Mucosa of stomach (tissue), 1 donor: Measurements from ENCODE around the gene LASP1.

Experiments
- H3K27me3 ChIP-seq: one replicate; pipeline ENCODE4 v1.7.0; 2013; ENCODE audit warnings: mild to moderate bottlenecking, low read length; ENCODE audit not compliant: control insufficient read depth, insufficient read depth
- H3K36me3 ChIP-seq: one replicate; pipeline ENCODE4 v1.7.0; 2013; ENCODE audit warnings: low read length; ENCODE audit not compliant: control insufficient read depth, insufficient read depth
- H3K4me1 ChIP-seq: one replicate; pipeline ENCODE4 v1.7.0; 2013; ENCODE audit warnings: mild to moderate bottlenecking, low read length; ENCODE audit not compliant: control insufficient read depth, insufficient read depth
- H3K4me3 ChIP-seq: one replicate; pipeline ENCODE4 v1.7.0; 2013; ENCODE audit warnings: low read length
- H3K9ac ChIP-seq: one replicate; pipeline ENCODE4 v1.7.0; 2013; ENCODE audit warnings: mild to moderate bottlenecking, low read length, moderate library complexity
- H3K9me3 ChIP-seq: one replicate; pipeline ENCODE4 v1.7.0; 2013; ENCODE audit warnings: mild to moderate bottlenecking, low read length, moderate library complexity; ENCODE audit not compliant: control insufficient read depth
- donor health status: Pancreatic carcinoma.

Gene LASP1, protein sequence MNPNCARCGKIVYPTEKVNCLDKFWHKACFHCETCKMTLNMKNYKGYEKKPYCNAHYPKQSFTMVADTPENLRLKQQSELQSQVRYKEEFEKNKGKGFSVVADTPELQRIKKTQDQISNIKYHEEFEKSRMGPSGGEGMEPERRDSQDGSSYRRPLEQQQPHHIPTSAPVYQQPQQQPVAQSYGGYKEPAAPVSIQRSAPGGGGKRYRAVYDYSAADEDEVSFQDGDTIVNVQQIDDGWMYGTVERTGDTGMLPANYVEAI

DNA sequence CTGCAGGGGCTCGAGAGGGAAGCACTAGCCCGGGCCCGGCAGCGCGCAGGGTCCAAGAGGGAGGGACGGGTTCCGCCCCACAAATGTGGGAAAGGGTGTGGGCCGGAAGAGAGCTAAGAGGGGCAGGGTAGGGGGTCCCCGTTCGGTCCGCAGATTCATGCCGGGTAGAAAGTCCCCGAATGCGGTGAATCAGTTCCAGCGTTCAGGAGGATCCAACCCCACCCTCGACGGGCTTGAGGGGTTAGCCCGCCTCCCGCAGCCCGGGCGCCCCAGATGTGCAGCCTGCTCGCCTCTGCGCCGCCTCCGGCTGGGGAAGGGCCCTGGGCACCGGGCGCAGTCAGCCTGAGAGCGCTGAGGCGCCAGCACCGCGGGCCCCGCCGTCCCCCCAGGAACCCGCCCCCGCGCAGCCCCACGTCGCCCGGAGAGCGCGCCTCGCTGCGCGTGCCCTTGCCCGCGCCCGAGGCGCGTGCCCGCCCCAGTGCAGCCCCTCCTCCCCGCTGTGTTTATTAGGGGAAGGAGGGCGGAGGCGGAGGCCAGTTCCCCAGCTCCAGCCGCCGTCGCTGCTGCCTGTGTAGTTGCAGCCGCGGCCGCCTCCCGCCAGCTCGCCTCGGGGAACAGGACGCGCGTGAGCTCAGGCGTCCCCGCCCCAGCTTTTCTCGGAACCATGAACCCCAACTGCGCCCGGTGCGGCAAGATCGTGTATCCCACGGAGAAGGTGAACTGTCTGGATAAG, at the start of gene LASP1:
Gene LASP1, plus strand, starts transcription at position 533 of the 733 bp plus-strand sequence. Its CDS starts 132 bp downstream, at position 665.
- H3K36me3 ChIP-seq = peaks cover 13% of the 10 kb centered on the region
- peaks cover 42% of the 10 kb centered on the region for H3K4me1 ChIP-seq
- no peaks in the 10 kb centered on the region for H3K9me3 ChIP-seq
- H3K27me3 ChIP-seq = no peaks in the 10 kb centered on the region
- peak within 1 kb of the TSS; percentile 97 for H3K9ac ChIP-seq
- peak within 1 kb of the TSS; percentile 95 for H3K4me3 ChIP-seq

DNA sequence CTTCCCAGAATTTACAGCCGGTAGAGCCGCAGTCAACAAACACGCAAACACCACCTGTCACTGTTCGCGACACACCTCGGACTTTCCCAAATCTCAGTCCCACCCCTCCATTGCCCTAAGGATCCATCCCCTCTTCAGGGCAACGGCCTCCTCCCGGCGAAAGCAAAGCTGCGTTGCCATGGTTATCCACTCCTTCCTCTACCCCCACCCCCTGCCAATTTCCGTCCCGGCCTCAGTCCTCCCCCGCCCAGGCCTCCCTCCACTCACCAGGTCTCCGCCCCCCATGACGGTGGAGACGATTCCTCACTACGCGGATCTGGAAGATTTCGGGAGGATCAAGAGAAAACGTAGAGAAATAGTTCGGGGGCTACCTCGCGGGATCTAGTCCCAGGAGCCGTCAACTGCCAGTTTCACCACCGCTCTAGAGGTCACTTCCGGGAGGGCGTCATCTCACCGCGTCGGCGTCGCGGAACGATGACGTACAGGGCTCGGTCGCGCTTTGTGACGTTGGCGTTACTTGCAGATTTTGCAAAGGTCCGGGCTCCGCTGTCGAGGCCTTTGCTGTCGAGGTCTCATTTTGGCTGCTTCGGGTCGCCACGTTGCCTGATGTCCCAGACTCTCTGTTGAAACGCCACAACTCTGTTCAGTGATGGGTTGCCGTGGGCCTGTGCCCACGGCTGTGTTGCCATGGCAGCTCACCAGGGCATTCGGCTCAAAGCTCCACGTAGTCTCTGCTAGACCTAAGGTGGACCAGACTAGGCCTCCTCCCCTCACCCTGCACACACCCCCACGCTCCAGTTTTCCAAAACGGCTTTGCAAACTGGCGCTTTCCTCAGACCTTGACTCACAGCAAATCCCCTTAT, 44.7 kb upstream of the LASP1 start, which contains the start of gene CWC25:
Gene CWC25, minus strand, starts transcription at position 423 of the 863 bp plus-strand sequence. Its CDS starts 138 bp downstream, at position 285.
- H3K4me3 ChIP-seq = peak within 1 kb of the TSS; percentile 52
- H3K27me3 ChIP-seq = no peaks in the 10 kb centered on the region
- peak within 1 kb of the TSS; percentile 80 for H3K9ac ChIP-seq
- H3K9me3 ChIP-seq = no peaks in the 10 kb centered on the region
- peaks cover 20% of the 10 kb centered on the region for H3K4me1 ChIP-seq
- H3K36me3 ChIP-seq = no peaks in the 10 kb centered on the region

DNA sequence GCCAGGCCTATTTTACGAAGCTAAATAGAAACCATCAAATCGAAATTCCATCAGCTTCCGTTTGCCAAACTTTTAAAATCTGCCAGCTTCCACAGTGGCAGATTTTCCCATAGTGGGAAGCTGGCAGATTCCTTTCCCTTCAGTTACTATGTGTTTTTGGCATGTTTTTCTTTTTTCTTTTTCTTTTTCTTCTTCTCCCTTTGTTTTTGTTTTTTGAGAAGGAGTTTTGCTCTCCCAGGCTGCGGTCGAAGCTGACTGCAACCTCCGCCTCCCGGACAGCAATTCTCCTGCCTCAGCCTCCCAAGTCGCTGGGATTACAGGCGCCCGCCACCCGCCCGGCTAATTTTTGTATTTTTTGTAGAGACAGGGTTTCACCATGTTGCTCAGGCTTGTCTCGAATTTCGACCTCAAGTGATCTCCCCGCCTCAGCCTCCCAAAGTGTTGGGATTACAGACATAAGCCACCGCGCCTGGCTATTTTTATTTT, 44.1 kb upstream of the LASP1 start:
- peak overlapping the region; percentile 80 for H3K9ac ChIP-seq
- H3K9me3 ChIP-seq = no peaks in the 10 kb centered on the region
- no peaks in the 10 kb centered on the region for H3K36me3 ChIP-seq
- peak overlapping the region; percentile 52 for H3K4me3 ChIP-seq
- no peaks in the 10 kb centered on the region for H3K27me3 ChIP-seq
- peaks cover 20% of the 10 kb centered on the region for H3K4me1 ChIP-seq

DNA sequence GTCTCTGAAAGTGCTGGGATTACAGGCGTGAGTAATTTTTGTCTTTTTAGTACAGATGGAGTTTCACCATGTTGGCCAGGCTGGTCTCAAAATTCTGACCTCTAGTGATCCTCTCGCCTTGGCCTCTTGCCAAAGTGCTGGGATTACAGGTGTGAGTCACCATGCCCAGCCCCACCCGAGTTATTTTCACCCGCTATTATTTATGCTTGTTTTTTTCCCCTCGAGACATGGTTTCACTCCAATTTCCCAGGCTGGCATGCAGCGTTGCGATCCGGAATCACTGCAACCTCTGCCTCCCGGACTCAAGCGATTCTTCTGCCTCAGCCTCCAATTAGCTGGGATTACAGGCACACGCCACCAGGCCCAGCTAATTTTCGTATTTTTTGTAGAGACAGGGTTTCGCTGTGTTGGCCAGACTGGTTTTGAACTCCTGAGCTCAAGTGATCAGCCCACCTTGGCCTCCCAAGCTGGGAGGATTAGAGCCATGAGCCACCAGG, 25.5 kb upstream of the LASP1 start:
- H3K27me3 ChIP-seq = no peaks in the 10 kb centered on the region
- no peaks in the 10 kb centered on the region for H3K9me3 ChIP-seq
- H3K36me3 ChIP-seq = no peaks in the 10 kb centered on the region
- no peaks in the 10 kb centered on the region for H3K4me1 ChIP-seq
- H3K4me3 ChIP-seq = no peak overlapping the region
- H3K9ac ChIP-seq = no peak overlapping the region

DNA sequence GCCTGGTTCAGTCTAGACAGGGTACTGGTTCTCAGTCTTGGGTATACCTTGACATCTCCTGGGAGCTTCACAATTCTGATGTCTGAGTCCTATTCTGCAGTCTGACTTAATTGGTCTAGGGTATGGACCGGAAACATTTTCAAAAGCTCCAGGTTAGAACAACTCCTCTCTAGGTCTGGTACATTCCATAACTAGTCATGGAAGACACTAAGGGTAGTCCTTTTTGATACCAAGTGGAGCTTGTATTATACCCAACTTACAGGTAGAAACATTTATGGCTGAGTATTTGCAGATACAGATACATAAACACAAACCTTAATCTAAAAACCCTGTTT, 21.3 kb upstream of the LASP1 start:
- peaks cover 9% of the 10 kb centered on the region for H3K36me3 ChIP-seq

DNA sequence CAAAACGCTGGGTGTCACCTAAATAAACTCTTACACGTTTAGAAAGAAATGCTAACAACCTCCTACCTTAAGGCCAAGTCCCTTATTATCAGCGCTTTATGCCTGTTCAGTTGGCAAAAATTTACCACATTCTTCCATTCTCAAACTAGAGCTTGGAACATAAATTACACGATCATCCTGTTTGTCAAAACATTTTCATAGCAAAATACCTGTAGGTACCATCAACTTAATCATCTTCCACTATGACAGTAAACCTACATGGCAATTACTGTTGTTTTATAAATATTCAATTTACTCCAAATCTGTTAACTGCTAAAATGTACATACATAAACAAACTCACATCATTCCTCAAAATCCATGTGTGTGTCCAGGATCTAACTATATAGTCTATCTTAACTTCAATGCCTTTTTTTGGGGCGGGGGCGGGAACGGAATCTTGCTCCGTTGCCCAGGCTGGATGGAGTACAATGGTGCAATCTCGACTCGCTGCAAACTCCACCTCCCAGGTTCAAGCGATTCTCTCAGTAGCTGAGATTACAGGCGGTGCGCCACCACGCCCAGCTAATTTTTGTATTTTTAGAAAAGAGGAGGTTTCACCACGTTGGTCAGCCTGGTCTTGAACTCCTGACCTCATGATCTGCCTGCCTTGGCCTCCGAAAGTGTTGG, 20.8 kb upstream of the LASP1 start:
- no peak overlapping the region for H3K4me3 ChIP-seq
- no peaks in the 10 kb centered on the region for H3K9me3 ChIP-seq
- H3K4me1 ChIP-seq = peaks cover 12% of the 10 kb centered on the region
- peaks cover 9% of the 10 kb centered on the region for H3K36me3 ChIP-seq
- no peaks in the 10 kb centered on the region for H3K27me3 ChIP-seq
- H3K9ac ChIP-seq = no peak overlapping the region

More for the DNA sequence above, 21.3 kb upstream of the LASP1 start:
- peaks cover 8% of the 10 kb centered on the region for H3K4me1 ChIP-seq
- no peak overlapping the region for H3K4me3 ChIP-seq
- no peaks in the 10 kb centered on the region for H3K27me3 ChIP-seq
- no peaks in the 10 kb centered on the region for H3K9me3 ChIP-seq
- no peak overlapping the region for H3K9ac ChIP-seq

DNA sequence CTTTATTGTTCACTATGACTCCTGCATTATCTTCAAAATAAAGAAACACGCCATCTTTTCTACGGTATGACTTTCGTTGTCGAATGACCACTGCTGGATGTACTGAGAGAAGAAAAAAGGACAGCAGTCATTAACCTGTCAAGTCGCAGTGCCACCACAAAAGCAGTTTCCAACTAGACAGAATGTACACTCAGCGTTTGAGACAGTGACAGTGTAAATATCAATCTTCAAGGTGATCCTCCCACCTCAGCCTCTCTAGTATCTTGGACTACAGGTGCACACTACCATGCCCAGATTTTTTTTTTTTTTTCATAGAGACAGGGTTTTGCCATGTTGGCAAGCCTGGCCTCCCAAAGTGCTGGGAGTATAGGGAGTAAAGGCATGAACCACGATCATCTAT, 19.5 kb upstream of the LASP1 start:
- no peak overlapping the region for H3K9ac ChIP-seq
- no peak overlapping the region for H3K4me3 ChIP-seq
- no peaks in the 10 kb centered on the region for H3K9me3 ChIP-seq
- H3K27me3 ChIP-seq = no peaks in the 10 kb centered on the region
- H3K36me3 ChIP-seq = peaks cover 9% of the 10 kb centered on the region
- H3K4me1 ChIP-seq = peaks cover 15% of the 10 kb centered on the region

DNA sequence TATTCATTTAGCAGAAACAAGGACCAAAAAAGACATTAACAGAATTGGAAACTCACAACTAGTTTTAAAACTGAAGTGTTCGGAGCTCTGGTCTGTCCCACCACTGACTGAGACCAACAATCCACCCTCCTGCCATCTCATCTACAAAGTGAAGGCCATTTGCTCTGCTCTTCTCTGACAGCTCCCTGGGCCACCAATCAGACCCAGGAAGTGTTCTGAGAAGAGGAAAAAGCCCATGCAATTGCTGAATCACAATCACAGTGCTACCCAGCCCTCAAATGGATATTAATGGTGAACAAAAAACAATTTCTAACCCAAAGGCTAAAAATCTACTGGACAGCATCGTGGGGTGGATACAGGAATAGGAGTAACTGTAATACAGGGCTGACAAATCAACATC, 18.4 kb upstream of the LASP1 start:
- Histone ChIP-seq H3K9me3 (no peaks in the 10 kb centered on the region), H3K4me1 (peaks cover 15% of the 10 kb centered on the region), H3K36me3 (peaks cover 9% of the 10 kb centered on the region), H3K27me3 (no peaks in the 10 kb centered on the region), H3K4me3 (no peak overlapping the region), H3K9ac (peak overlapping the region; percentile 51)

DNA sequence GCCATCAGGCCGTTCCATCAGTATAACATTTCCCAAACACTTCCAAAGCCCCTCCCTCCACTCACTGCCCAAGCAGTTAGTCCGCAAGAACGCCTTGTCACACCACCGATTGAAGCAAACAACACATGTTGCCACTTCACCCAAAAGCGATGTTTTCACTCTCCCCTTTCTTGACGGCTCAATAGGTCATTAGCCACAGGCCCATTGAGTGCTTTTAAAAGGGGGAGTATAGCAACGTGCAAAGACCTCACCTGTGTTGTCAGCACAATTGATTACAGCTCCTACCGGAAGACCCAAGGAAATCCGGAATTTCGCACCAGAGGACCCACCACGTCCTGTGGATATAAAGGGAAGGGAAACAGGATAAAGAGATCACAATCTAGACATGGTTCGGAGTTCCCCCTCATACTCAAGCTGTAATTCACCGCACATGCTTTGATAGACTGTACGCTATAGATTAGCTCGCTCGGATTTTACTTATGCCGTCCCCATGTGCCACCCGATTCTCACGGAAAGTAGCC, 17.0 kb upstream of the LASP1 start:
- H3K9me3 ChIP-seq = no peaks in the 10 kb centered on the region
- H3K9ac ChIP-seq = peak overlapping the region; percentile 82
- peaks cover 9% of the 10 kb centered on the region for H3K36me3 ChIP-seq
- peak overlapping the region; percentile 66 for H3K4me3 ChIP-seq
- no peaks in the 10 kb centered on the region for H3K27me3 ChIP-seq
- peaks cover 15% of the 10 kb centered on the region for H3K4me1 ChIP-seq

DNA sequence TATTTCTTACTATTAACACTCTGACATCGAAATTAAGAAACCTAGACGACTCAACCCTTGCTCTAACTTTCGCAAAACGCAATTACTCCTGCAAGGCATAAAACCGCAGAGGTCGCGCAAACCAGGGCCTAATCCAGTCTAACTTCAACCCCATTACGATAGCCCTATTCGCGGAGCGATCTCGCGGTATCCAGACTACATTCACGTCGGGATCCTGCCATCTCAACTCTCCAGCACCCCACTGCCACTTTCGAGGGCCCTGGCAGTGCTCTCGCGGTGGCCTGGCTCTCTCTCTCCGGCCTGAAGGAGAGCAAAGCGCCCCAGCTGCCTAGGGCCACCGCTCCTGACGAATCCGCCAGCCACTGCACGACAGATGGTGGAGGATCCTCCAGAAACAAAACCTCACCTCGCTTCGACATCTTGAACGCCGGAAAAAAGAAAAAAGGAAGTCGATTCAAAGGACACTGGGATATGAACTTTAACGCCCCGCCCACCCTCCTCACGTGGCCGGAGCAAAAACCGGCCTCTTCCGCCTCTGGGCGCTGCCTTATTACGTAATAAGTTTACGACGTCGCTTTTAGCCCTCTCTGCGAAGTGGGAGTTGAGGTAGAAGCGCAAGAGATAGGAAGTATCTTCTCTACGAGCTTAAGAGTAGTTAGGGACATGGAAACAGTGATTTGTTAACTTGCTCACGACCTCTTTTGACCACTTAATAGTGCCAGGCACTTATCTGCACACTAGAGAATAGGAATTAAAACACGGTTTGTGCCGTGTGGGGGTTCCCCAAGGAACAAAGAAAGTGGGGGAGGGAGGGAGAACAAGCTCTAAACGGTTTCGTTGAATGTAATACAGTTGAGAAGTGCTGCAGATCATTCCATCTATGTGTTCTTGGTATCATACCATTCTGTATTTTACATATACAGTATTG, 16.3 kb upstream of the LASP1 start, which contains the start of gene RPL23:
Gene RPL23, minus strand, starts transcription at position 430 of the 928 bp plus-strand sequence. Its CDS starts 11 bp downstream, at position 419.
- H3K27me3 ChIP-seq = no peaks in the 10 kb centered on the region
- peak within 1 kb of the TSS; percentile 90 for H3K9ac ChIP-seq
- peak within 1 kb of the TSS; percentile 66 for H3K4me3 ChIP-seq
- peaks cover 9% of the 10 kb centered on the region for H3K36me3 ChIP-seq
- peaks cover 15% of the 10 kb centered on the region for H3K4me1 ChIP-seq
- no peaks in the 10 kb centered on the region for H3K9me3 ChIP-seq
